HG03460 (cell line): ENCODE results near the gene MAFB.

Source experiments
- ATAC-seq: cut with Tn5 transposase; IDR thresholded peaks from one replicate; pipeline ENCODE4 v1.9.1; 2021; ENCODE audit not compliant: unreplicated experiment

Gene MAFB

GRCh38 chr20:40663304-40663790 lies 25.7 kb downstream of the MAFB start:
- no peak for ATAC-seq

- no peak for ATAC-seq
Measured at GRCh38 chr20:40659567-40659966, 29.5 kb downstream of the MAFB start.

GRCh38 chr20:40658509-40658908 lies 30.5 kb downstream of the MAFB start:
- ATAC-seq = no peak

GRCh38 chr20:40657526-40657925 lies 31.5 kb downstream of the MAFB start:
- no peak for ATAC-seq

GRCh38 chr20:40655451-40655850 lies 33.6 kb downstream of the MAFB start:
- no peak for ATAC-seq

- ATAC-seq = no peak
Measured at GRCh38 chr20:40654876-40655275, 34.2 kb downstream of the MAFB start.

GRCh38 chr20:40652441-40652987 lies 36.5 kb downstream of the MAFB start:
- no peak for ATAC-seq

GRCh38 chr20:40651151-40651550 lies 37.9 kb downstream of the MAFB start:
- ATAC-seq = no peak

- no peak for ATAC-seq
Measured at GRCh38 chr20:40650707-40651106, 38.3 kb downstream of the MAFB start.

- no peak for ATAC-seq
Measured at GRCh38 chr20:40648210-40649072, 40.6 kb downstream of the MAFB start.

- no peak for ATAC-seq
Measured at GRCh38 chr20:40646813-40647212, 42.2 kb downstream of the MAFB start.

- ATAC-seq = no peak
Measured at GRCh38 chr20:40646361-40646760, 42.7 kb downstream of the MAFB start.

GRCh38 chr20:40644863-40645262 lies 44.2 kb downstream of the MAFB start:
- ATAC-seq = no peak

- ATAC-seq = no peak
Measured at GRCh38 chr20:40643891-40644290, 45.1 kb downstream of the MAFB start.

- no peak for ATAC-seq
Measured at GRCh38 chr20:40641809-40642208, 47.2 kb downstream of the MAFB start.

- ATAC-seq = no peak
Measured at GRCh38 chr20:40641202-40641601, 47.8 kb downstream of the MAFB start.

GRCh38 chr20:40640667-40641066 lies 48.4 kb downstream of the MAFB start:
- ATAC-seq = no peak

GRCh38 chr20:40639676-40640355 lies 49.2 kb downstream of the MAFB start:
- ATAC-seq = no peak

- ATAC-seq = no peak
Measured at GRCh38 chr20:40639132-40639531, 49.9 kb downstream of the MAFB start.

- no peak for ATAC-seq
Measured at GRCh38 chr20:40638414-40638813, 50.6 kb downstream of the MAFB start.

- no peak for ATAC-seq
Measured at GRCh38 chr20:40637176-40637575, 51.9 kb downstream of the MAFB start.

GRCh38 chr20:40636486-40636885 lies 52.5 kb downstream of the MAFB start:
- no peak for ATAC-seq
